Left renal cortex interstitium (tissue), 4 donors: ENCODE measurements around the gene EZH1. TPM values are rescaled to one million over a fixed set of nuclear protein-coding genes. Genes with fewer than 3 reads are reported as not detected.

Source experiments
- DNase-seq, 4 donors: peaks; one replicate each; pipeline ENCODE4 v3.0.0-alpha.2; 2013; ENCODE audit warnings: low read depth in 4 of 4, low spot score in 2 of 4, missing footprints in 1 of 4
- polyA plus RNA-seq, 4 donors: library from polyadenylated mRNA; unstranded; fragments of 120-200 nt; gene quantifications; one replicate each; pipeline ENCODE4 v1.2.1, GENCODE V29; 2013; ENCODE audit not compliant: insufficient read length in 4 of 4

Gene EZH1
- polyA plus RNA-seq, 4 donors, result 32.5 to 65.2 (median 51.7) TPM

DNA sequence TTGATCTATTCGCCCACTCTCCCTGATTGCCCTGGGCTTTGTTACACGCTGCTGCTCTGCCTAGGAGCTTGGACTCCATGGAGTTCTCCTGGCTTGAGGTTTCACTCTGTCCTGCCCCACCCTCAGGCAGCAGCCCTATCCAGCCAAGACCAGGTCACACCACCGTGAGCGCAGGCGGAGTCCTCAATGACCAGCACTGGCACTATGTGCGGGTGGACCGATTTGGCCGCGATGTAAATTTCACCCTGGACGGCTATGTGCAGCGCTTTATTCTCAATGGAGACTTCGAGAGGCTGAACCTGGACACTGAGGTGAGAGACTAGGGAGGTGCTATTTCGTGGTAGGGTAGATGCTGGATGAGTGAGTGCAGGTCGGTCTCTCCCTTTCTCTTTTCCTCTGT lies 59.0 kb downstream of the EZH1 start:
- DNase-seq, result no peak

DNA sequence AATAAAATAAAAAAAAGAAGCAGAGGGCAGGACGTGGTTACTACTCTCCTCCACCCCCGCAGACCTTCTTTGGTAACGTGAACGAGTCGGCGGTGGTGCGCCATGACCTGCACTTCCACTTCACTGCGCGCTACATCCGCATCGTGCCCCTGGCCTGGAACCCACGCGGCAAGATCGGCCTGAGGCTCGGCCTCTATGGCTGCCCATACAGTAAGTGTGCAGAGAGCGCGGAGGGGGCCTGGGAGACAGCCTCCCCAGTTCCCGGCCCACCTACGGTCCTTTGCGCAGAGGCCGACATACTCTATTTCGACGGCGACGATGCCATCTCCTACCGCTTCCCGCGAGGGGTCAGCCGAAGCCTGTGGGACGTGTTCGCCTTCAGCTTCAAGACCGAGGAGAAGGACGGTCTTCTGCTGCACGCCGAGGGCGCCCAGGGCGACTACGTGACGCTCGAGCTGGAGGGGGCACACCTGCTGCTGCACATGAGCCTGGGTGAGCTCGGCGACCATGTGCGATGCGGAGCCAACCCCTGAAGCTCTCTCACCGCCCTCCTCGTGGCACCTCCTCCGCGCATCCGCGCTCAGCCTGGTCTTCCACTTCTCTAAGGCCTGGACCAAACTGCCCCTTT lies 59.8 kb downstream of the EZH1 start:
- no peak for DNase-seq

DNA sequence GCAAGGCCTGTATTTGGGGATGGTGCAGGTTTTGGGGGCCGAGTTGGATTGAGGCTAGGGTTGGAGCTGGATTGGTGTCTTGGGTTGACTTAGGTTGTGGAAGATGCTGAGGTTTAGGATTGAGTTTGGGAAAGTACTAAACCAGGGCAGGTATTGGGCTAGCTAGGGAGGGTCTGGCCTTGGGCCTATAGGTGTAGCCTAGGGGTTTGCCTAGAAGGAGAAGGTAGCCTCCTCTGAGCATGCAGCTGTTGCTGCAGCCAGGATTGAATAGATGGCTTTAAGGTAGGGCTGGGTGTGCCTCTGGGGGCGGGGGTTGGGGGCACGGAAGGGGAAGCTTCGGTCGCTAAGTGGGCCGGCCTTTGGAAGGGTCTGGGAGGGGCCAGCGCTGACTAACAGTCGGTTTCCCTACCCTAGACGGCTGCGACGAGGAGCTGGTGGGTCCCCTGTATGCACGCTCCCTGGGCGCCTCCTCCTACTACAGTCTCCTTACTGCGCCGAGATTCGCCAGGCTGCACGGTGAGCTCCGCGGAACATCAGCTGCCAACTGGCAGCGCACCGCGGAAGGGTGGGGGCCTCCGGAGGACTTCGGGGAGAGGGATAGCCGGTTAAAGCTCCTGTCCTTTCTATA lies 61.3 kb downstream of the EZH1 start:
- DNase-seq, result no peak

DNA sequence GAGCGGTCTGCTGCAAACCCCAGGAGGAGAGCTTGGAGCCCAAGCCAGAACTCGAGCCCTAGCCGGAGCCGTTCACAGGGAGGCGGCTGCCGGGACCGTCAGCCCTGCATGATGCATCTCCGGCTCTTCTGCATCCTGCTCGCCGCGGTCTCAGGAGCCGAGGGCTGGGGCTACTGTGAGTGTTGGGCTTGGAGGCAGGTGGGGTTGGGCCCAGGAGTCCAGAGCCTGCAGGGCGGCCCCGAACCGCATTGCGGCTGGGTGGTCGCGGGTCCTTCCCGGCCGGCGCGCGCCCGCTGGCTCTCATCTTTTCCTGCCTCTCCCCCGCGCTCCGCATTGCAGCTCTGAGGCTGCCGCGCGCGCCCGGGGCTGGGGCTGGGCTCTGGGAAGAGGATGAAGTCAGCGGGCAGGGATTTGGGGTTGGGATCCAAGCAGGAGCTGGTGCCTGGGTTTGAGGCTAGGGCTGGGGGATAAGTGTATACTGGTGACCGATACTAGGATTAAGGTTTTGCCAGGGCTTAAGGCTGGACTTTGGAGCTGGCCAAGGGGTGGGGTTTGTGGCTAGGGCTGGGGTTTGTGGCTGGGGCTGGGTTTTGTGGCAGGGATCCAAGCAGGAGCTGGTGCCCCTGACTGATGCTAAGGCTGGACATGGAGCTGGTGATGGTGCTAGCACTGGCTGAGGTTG lies 62.0 kb downstream of the EZH1 start:
- DNase-seq, result peak in 1 of 4 donors; percentile 59

DNA sequence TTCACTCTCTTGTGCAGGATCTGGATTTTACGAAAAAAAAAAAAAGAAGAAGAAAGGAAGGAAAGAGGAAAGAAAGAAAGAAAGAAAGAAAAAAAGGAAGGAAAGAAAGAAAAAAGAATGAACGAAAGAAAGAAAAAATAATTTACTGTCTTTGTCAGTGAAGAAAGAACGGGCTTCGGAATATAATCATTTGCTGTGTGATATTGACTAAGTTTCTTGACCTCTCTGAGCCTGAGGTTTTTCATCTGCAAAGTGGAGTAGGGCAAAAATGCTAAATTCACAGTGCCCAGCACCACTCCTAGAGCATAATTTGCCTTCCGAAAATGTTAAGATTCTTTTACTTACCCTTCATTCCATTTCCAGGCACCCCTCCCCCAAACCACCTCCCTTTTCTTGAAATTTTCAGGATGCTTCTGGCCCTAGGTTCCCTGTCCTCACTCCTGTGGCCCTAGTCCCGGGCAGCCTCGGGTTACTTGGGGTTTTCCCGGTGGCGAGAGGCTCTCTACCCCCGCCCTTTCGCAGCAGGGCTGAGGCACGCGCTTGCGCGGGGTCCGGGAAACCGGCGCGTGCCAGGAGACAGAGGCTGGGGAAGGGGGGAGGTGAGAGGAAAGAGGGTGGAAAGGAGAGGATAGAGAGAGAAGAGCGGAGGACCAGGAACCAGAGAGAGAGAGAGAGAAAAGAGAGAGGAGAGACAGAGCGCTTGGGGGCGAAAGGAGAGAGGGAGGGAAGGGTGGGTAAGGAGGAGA lies 62.7 kb downstream of the EZH1 start, which contains the start of gene CNTNAP1:
Gene CNTNAP1 (plus strand): TSS at position 556 of the 746 bp plus-strand sequence. CDS start 299 bp downstream, outside the sequence.
- peak in 1 of 4 donors; percentile 47 for DNase-seq

DNA sequence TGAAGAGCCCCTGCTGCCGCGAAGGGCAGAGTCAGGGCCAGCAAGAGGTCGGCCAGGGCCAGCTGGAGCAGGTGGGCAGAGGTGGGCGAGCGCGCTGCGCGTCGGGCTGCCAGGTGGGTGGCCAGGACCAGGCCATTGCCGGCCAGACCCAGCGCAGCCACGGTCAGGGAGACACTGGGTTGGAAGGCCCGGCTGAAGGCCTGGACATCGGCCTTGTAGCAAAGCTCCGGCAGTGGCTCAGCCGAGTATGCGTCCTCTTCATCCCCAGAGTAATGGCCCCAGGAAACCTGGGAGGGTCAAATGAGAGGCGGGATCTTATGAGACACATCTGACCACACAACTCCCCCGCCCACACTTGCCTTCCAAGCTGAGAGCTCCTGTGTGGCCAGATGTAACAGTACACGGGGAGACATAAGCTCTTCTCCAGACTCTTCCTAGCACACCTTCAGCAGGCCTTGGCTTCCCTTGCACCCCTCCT lies 64.5 kb downstream of the EZH1 start:
- no peak for DNase-seq

DNA sequence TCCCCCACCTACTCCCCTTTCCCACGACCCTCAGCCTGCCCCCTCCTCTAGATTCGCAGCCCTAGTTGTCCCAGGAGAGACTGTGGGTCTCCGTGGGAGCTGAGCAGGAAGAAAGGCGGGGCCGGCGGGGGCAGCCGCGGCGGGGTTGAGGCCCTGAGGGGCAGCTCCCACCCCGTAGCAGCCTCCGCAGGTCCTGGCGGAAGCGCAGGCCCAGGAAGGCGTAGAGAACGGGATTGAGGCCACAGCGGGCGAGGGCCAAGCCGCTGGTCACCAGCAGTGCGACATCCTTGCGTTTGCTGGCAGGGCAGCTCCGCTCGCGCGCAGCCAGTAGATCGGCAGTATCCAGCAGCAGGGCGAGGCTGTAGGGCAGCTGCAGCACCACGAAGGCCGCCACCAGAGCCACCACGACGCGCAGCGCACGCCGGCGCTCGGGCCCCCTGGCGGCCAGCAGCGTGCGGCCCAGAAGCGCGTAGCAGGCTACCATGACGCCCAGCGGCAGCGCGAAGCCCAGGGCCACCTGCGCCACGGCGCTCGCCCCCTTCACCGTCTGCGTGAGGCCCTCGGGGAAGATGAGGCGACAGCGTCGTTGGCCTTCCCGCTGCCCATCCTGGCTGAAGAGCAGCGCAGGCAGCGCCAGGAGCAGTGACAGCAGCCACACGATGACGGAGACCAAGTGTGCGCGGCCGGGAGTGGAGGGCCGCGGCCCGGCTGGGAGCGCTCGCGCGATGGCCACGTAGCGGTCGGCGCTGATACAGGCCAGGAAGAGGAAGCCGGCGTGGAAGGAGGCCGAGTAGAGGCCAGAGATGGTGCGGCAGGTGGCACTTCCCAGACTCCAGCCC lies 65.1 kb downstream of the EZH1 start:
- peak in 1 of 4 donors; percentile 63 for DNase-seq

DNA sequence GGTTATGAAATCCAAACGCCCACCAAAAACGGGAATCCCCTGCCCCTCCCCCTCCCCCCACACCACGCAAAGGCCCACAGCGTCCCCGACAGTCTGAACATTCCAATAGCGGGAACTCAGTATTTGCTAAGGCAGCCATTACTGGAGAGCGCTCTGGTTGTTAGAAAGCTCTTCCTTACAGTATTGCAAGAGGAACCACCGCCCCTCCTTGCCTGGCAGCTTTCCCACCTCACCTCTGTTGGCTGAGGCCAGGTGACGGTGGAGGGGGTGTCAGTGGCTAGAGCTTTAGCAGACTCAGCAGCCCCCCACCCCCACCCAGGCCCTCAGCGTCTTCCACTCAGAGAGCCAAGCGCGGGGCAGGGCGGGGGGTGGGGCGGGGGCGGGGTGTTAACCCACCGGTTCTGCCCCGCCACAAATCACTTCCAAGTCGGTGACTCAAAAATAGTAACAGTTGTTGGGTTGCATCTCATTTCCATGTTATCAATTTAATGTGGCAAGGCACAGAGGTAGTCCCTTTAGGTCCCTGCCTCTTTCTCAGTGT lies 65.8 kb downstream of the EZH1 start:
- no peak for DNase-seq

DNA sequence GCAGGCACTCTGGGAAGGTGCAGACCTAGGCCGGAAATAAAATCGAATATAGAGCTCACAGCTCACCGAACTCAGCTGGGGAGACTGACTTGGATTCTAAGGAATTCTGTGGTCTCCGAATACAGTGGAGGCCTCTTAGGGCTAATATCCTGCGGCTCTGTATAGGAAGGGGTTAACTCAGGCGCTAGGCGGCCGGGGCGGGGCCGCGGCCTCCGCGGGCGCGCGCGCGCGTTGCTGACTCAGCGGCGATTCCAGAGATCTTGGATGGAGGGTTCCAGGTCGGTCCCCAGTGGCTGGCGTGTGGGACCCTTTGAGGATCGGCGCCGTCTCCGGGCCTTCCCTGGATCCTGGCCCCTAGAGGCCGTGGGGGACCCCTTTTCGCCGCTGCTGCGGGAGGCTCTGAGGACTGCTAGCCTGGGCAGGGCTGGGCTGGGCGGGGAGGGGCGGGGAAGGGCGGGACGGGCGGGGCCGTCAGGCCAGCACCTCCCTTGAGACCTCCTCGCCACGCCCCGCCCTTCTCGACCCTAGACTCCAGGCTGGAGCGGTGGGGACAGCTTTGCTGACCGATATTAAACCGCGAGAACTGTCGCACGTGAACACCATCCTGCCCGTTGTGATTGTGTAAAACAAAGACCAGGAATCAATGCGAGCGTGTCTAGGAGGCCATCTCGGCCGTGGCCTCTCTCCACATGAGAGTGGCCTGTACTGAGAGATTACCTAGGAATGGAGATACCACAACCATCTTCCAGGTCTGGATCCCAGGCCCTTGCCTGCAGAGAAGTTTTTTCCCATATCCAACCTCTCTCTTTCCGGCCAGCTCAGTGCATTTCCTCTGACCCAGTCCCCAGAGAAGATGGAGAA lies 66.7 kb downstream of the EZH1 start:
- peak in 1 of 4 donors; percentile 51 for DNase-seq

DNA sequence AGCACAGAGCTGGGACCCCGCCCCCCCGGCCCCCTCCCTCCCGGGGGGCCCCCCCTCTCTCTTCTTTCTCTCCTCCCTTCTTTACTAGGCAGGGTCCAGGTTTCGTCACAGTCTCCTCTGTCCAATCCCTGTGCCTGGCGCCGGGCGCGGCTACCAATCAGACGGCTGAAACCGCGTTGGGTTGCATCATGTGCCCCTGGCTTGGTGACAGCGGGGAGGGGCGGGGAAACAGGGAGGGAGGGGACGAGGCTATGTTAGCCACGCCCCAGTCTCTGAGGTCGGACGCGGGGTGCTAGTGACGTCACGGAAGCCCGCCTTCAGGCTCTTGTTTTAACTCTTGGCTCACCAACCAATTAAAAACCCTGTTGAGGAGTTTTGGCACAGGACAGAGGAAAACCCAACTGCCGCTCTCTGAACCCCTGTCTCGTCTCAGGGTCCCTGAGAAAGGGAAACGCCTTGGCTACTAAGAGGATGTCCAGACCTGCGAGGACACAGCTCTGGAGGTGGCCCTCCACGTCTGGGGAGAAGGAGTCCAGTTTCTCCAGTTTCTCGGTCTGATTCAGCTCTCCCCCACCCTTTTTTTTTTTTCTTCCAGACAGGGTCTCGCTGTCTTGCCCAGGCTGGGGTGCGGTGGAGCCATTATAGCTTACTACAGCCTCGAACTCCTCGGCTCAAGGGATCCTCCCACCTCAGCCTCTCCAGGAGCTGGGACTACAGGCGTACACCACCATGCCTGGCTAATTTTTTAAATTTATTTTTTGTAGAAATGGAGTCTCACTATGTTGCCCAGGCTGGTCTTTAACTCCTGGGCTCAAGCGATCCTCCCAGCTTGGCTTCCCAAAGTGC lies 67.6 kb downstream of the EZH1 start:
- DNase-seq, result peak; percentile 95 to 100 (median 99)

DNA sequence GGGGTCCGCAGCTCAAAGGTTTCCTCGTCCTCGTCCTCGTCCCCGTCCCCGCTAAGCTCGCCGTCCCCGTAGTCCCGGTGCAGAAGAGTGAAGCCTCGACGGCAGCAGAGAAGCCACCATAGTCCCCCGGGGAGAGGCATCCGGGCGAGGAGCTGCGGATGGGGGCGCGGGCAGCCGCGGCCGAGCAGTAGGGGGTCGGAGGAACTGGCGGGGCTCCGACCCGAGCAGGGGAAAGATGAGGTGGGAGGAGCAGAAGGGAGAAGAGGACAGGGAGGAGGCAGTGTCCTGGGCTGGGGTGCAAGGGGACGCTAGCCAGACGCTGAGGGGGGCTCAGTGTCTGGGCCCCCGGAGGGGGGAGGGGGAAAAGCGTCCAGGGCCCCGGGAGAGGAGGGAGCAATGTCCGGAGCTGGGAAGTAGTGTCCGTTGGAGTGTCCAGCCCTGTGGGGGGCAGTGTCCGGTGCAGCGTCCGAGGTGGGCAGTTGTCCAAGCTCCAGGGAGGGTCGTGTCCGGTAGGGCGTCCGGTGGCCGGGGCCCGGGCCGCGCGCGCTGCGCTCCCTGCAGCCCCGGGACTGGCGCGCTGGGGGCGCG lies 68.3 kb downstream of the EZH1 start, which contains the start of gene PLEKHH3:
Gene PLEKHH3 (minus strand): TSS at position 571 of the 588 bp plus-strand sequence. CDS start 431 bp downstream, at position 140.
- DNase-seq, result no peak

DNA sequence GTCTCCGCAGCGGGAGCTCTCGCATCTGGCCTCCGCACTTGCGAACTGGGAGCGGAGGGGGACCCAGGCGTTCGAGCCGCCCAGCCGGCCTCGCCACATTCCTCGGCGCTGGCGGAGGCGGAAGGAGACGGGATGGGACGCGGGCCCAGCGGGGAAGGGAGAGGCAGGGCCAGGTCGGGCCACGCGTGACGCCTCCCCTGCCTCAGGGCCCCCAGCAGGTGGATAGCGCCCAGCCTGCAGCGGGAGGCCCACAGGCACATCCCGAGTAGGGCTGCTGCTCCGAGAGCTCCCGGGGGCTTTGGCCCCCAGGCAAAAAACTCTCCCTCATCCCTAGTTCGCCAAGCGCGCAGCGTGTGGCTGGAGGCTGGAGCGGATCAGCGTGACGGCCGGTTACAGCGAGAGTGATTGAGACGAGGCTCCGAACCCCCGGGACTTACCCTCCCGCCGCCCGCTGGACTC lies 68.8 kb downstream of the EZH1 start:
- DNase-seq, result no peak

DNA sequence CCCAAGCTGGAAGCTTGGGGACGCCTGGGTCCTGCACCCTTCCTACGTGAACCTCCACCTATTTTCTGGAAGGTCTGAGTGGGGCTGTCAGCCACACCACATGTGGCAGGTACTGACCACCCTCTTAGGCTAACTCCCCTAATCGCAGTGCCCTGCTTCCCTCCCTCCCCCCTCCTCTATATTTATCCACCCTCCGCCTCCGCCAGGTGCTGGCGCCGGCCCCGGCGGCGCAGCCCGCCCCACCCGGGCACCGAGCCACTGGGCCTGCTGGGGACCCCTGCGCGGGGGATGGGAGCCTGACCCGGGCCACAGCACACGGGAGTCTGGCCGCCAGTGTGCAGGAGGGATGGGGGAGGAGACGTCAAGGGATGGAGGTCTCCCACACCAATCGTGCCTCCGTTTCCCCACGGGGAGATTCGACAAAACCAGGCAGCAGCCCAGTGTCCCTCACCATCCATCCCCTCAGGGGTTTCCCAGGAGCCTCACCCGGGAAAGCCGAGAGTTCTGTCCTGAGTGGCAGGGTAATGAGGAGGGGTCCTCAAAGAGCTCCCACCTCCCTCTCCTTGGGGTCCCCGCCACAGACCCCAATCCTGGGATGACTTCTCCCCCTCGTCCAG lies 69.4 kb downstream of the EZH1 start:
- no peak for DNase-seq

DNA sequence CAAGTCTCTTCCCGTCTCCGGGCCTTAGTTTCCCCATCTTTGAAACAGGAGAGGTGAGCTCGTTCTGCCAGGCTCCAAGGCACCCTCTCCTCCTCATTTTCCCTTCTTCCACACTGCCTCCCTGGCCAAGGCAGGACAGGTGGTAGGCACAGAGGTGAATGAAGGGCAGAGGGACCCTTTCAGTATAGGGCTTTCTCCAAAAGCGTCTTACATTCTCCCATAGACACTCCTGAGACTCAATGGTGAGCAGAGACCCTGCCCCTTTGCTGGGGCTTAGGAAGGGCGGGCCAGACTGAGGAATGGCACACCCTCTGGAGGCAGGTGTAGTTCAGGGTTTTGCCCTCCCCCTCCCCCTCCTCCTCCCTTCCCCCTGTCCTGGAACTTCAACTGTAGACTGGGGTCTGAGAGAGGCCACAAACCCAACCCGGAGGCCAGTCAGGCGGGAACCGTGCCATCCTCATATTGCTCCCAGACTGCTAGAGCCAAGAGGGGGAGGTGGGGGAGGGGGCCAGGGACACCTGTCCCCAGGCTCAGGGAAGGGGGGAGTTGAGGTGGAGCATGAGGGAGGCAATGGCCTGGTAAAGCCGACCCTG lies 70.0 kb downstream of the EZH1 start:
- no peak for DNase-seq

DNA sequence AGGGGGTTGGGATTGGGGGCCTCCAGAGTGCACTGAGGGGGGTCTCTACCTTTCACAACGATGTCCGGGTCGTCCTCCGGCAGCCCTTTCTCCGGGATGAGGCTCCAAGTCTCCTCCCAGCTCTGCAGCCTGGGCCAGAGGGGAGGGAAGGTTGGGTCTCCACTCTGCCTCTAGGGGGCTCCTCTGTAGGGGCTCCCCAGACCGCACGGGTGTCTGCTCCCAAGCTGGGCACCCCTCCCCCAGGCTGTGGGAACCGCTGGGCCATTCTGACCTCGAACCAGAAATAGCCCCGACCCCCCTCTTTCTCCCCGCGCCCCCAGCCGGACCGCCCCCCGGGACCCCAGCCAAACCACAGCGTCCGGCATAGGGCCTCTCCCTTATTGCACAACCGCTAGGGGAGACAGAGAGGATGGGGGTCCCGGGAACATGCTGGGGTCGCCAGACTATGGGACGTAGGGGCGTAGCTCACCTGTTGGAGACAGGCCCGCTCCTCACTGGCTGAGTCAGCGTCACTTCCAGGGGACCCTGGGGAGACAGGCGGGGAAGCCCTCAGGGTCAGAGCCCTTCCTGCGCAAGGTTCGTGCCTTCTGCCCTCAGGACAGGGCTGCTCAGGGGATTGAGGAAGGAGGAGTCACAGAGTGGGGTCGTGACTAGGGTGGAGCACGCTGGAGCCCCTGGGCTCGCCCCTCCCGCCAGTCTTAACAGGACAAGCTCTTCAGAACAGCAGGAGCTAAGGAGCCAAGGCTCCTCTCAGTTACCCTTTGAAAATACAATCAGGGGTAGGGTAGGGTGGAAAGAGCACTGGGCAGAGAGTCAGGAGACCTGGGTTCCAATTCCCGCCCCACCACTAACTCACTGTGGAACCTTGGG lies 70.7 kb downstream of the EZH1 start:
- no peak for DNase-seq
